Subcutaneous adipose tissue (tissue), 4 donors: Measurements from ENCODE around the gene ZNF367. TPM values are rescaled to one million over a fixed set of nuclear protein-coding genes. Genes with fewer than 3 reads are reported as not detected.

Experiments
- total RNA-seq, 4 donors: library from RNA; depleted of rRNA; stranded (reverse); fragments of >200 nt; gene quantifications; one replicate each; pipeline ENCODE4 v1.1.0, GENCODE V29; 2016
- TF ChIP-seq, protein P1 (sequence below): fragments of 450-650 bp; IDR thresholded peaks from one replicate; pipeline ENCODE4 v1.5.1; 2016; ENCODE audit warnings: low read depth, mild to moderate bottlenecking, control low read depth, antibody characterized with exemption, moderate library complexity

ZNF367 gene
- total RNA-seq, 4 donors from 2014 or later: 0.49 to 2.1 (median 1.5) TPM

DNA sequence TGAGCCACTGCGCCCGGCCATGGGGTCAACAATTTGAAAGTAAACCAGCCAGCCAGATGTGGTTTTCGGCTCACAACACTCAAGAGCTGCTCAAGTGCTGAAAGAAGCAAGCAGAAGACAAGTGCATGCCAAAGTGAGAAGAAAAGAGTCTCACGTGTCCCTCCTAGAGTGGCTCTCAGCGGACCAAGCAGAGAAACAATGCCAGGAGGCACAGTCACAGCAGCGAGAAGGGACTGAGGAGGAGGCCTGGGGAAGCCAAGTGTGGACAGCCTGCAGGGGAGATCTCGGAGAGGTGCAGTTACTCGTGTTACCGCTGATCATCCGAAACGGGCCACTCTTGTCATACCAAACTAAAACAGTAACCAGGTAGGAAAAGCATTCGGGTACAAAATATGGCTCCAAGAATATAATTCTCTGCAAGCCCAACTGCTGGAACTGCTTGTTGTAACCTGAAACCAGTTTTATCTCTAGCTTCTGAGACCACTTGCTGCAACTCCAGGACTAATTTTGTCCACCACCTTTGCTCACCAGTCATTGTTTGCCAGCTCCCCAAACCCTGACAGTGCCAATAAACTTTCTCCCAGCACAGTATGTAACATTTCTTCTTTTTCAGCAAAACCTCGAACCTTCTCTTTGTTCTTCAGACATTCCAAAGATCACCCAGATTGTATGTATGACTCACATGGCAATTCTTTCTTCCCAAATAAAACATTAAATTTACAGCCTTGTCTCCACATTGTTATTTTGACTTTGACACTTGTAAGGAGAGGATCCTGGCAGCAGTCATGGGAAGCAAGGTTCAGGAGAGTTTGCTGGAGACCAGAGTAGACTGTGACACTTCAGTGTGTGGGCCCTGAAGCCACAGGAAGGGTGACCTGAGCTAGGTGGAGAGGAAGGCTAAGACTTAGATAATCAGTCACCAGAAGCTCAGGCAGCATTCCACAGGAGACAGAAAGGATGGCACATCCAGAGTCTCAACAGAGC lies 41.0 kb downstream of the ZNF367 start:
- TF ChIP-seq, protein P1, sequence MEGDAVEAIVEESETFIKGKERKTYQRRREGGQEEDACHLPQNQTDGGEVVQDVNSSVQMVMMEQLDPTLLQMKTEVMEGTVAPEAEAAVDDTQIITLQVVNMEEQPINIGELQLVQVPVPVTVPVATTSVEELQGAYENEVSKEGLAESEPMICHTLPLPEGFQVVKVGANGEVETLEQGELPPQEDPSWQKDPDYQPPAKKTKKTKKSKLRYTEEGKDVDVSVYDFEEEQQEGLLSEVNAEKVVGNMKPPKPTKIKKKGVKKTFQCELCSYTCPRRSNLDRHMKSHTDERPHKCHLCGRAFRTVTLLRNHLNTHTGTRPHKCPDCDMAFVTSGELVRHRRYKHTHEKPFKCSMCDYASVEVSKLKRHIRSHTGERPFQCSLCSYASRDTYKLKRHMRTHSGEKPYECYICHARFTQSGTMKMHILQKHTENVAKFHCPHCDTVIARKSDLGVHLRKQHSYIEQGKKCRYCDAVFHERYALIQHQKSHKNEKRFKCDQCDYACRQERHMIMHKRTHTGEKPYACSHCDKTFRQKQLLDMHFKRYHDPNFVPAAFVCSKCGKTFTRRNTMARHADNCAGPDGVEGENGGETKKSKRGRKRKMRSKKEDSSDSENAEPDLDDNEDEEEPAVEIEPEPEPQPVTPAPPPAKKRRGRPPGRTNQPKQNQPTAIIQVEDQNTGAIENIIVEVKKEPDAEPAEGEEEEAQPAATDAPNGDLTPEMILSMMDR: no peak

DNA sequence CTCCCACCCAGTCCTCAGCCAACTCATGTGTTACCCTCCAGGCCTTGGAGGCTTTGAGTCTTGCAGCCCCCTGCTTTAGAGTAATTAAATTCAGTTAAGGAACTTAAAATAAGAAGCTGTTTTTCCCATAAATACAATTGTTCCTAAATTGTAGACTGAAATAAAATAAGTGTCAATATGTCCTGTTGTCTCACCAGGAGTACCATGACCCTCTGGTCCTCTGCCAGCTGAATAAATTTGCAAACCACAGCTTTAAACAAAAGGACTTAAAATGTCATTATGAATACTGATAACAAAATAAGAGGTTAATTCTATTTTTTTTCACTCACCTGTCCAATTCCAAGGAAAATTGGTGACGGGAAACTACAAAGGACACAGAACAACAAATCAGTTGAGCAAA lies 50.2 kb downstream of the ZNF367 start:
- TF ChIP-seq, protein P1: no peak

GRCh38 chr9:96363175-96363967 lies 54.8 kb downstream of the ZNF367 start:
- TF ChIP-seq, protein P1: no peak

GRCh38 chr9:96361668-96362067 lies 56.5 kb downstream of the ZNF367 start:
- TF ChIP-seq, protein P1: no peak

DNA sequence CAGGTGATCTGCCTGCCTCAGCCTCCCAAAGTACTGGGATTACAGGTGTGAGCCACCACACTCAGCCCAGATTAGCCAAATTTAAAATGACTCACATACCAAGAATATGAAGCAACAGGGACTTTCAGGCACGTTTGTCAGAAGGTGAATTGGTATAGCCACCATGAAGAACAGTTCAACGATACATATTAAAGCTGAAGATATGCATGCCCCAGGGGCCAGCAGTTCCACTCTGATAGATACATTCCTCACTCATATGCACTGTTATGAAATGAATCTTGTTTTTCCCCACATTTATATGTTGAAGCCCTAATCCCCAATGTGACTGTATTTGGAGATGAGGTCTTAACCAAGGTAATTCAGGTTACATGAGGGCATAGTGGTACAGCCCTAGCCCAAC lies 57.2 kb downstream of the ZNF367 start:
- TF ChIP-seq, protein P1: no peak

DNA sequence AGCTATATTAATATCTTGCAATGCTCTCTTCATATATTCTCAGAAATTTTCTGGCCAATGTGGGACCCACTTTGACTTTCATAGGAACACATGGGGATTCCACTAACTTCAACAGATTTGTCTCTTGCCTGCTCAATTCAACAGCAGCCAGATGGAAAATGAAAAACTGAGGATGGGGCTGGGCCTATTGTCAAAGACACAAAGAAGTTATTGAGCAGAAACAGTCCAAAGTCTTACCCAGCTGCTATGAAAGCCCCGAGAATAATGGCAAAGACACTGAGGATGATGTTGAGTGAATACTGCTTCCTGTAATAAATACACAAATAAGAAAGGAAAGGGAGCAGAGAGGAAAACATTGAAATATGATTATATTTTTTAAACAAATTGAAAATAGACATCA lies 67.3 kb downstream of the ZNF367 start:
- TF ChIP-seq, protein P1: no peak

DNA sequence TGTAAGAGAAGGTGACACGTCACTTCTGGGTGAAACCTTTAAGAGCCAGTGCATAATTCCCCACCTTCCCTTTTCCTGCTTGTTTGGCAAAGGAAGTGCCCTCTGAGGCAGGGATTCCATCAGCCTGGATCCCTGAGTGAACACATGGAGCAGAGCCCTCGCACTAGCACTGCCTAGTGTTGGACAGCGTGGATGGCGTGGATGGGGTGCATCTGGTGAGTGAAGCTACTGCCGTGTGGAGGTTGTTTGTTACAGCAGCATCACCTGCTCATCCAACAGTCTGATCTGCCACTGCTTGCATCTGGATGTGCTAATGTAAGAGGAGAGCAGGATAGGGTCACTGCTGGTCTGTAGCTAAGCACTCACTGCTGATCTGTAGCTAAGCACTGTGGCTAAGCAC lies 69.9 kb downstream of the ZNF367 start:
- TF ChIP-seq, protein P1: no peak
